HG02759 (cell line): ENCODE data around the gene SSTR1.

Source experiments
- ATAC-seq: cut with Tn5 transposase; IDR thresholded peaks from one replicate; pipeline ENCODE4 v1.9.1; 2021; ENCODE audit warnings: mild to moderate bottlenecking, moderate library complexity; ENCODE audit not compliant: unreplicated experiment

Gene SSTR1

DNA sequence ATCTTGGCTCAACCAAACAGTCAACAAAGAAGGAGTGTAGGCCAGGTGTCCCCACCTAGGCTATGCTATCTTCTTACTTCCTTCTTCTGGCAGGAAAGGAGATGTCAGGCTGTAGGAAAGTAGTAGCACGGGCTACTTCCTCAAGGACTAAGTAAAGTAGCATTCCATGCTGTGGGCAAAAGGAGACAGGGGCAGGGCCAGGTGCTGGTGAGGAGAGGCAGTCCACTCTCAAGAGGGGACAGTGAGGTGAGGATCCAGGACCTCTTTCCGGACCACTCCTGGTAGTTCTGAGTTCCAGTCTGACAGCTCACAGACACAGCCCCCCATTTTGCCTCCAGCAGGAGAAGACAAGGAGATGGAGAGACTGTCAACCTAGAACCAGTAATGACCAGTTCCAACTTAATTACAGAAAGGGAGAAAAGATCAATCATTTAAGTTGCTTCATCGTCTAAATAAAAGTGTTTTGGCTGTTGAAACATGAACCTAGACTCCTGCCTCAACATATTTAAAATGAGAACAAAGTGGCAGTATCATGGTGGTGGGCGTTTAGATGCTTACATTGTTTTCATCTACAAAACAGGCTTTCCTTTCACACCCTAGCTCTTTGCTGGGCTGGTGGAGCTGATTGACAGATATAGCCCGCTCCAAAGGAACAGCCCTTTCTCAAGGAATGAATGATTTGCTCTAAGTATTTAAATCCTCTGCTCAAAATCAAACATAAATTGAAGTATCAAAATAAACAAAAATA is 5.1 kb upstream of the SSTR1 start:
- ATAC-seq, result no peak

DNA sequence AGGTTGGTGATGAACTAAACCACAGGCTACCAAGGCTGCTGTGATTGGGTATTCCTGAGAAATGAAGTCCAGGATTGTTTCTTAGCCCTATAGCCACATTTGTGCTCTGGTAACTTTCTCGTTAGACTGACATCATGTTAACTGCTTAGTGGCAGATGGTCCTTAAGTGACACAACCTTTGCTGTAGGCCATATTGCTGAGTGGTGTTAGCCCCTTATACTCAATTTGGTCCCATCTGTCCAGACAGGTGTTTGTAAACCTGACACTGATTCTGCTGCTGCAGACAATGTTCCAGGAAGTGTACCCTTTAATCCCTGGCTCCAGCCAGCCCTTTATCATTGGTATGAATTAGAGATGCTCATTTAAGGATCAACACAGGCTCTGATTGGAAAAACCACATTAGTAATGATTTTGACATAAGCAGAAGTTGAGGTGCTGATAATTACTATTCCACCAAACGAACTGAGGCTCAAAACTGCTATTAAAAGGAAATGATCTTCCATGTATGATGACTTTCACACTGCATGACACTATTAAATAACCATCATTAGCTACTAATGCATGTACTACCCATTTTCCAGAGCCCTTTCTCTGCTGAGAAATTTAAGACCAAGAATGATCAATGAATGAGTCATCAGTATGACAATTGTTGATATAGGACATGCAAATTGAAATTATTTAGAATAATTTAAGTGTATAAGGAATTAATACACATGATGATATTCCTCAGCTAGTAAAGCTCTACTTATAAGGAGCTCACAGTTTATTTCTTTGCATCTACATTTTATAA is 3.6 kb upstream of the SSTR1 start:
- no peak for ATAC-seq

DNA sequence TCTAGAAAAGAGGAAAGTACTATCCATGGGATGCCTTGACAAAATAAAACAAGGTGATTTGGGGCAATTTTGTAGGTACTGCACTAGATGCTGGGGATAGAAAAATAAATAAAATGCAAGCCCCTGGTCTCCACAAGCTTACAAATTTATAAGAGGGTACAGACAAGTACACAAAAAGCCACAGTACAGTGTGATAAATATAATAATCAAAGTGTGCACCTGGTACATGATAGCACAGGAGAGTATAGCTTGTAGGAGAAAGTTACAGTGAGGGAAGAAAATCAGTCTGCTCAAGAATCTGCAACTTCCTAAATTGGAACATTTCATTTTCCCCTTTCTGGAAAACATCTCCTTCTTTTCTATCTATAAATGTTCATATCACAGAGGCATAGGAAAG is 3.0 kb upstream of the SSTR1 start:
- ATAC-seq, result no peak

DNA sequence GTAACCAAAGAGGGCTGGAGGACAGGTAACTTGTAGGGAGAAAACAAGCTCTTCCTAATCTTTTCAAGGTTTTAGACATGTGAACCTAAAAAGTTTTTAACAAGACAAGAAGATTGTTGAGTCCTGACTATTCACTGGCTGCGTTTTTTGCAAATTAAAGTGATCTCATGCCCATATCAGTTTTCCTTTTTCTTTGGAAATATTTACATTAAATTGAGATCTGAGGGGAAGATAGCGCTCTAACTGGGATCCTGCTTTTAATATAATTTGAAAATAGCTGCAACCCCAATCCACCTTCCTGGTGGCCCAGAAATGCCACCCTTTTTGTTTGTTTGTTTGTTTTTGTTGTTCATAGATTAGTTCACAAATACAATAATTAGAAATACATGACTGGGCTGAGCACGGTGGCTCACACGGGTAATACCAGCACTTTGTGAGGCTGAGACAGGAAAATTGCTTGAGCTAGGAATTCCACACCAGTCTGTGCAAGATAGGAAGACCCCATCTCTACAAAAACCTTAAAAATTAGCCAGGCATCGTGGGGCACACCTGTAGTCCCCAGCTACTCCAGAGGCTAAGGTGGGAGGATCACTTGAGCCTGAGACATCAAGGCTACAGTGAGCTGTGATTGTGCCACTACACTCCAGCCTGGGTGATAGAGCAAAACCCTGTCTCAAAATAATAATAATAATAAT is 2.4 kb upstream of the SSTR1 start:
- no peak for ATAC-seq

DNA sequence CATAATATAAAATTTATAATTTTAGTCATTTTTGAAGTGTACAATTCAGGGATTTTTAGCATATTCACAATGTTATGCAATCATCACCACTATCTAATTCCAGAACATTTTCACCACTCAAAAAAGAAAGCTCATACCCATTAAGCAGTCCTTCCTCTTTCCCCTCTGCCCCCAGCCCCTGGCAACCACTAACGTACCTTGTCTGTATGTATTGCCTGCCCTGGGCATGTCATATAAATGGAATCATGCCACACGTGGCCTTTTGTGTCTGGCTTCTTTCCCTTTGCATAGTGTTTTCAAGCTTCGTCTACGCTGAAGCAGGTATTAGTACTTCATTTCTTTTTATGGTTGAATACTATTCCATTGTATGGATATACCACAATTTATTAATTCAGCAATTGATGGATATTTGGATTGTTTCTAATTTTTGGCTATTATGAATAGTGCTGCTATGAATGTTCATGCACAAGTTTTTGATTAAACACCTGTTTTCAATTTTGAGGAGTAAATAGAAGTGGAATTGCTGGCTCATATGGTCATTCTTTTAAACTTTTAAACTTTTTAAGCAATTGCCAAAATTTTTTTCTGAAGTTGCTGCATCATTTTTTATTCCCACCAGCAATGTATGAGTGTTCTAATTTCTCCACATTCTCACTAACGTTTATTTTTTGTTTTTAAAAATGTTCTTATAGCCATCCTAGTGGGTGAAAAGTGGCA is 1.6 kb upstream of the SSTR1 start:
- ATAC-seq, result no peak

DNA sequence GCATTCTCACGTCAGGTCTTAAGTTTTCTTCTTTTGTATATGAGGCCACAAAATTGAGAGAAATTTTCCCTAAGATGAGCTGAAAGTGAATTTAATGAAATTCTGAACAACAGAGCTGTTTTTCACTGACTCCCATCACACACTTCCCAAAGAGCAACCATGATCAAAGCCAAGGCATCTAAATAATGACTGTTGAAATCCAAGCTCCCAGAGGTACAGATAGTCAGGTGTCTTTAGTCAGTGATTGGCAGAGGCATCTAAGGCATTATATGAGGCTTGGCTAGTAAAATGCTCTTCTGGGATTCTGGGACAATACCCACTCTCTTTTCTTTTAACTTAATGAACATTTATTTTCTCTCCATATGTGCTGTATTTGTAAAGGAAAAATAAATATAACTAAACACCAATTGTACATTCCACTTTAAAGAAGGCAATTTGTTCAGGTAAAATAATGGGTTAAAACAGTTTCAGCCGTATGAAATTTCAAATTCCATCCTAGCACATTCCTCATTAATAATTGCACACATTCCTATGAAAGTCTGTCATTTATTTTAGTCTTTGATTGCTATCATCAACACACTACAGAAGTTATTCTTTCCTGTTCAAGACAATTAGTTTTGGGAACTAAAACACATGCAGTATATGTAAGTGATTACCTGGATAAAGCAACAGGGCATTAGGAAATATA is 871 bp upstream of the SSTR1 start:
- no peak for ATAC-seq

DNA sequence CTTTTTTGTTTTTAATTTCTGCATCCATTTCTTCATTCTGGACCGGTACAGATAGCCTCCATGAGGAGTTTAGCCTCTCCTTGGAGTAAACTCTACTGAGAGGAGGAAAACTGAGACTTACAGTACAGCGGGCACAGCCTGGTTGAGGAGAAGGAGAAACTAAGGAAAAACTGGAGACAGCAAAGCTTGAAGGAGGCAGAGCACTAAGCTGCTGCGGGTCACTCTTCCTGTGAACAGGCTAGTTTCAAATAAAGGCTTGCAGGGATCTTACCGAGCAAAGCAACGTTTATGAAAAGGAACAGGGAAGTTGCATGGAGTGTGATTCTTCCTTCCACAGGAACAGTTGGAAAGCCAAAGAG is 348 bp upstream of the SSTR1 start:
- no peak for ATAC-seq

DNA sequence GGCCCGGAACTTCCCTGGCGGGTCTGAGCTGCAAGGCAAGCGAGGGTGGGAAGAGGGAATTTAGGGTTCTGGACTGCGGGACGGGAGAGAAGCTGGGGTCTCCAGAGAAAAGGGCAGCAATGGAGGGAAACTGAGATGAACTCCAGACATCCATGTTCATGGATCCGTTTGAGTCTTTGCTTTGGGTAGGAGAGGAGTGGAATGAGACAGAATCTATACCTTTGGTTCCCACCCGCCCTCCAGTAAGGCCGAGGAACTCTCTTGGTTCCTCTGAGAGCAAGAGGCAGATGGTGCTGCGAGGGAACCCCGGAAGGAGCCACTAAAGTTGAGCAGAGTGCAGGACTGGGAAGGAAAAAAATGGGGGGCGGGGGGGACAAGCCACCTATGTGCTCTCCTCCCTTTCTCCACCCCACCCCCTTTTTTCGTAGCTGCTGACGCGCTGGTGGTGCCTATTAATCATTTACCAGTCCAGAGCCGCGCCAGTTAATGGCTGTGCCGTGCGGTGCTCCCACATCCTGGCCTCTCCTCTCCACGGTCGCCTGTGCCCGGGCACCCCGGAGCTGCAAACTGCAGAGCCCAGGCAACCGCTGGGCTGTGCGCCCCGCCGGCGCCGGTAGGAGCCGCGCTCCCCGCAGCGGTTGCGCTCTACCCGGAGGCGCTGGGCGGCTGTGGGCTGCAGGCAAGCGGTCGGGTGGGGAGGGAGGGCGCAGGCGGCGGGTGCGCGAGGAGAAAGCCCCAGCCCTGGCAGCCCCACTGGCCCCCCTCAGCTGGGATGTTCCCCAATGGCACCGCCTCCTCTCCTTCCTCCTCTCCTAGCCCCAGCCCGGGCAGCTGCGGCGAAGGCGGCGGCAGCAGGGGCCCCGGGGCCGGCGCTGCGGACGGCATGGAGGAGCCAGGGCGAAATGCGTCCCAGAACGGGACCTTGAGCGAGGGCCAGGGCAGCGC is 1.2 kb downstream of the SSTR1 start:
- ATAC-seq, result no peak

DNA sequence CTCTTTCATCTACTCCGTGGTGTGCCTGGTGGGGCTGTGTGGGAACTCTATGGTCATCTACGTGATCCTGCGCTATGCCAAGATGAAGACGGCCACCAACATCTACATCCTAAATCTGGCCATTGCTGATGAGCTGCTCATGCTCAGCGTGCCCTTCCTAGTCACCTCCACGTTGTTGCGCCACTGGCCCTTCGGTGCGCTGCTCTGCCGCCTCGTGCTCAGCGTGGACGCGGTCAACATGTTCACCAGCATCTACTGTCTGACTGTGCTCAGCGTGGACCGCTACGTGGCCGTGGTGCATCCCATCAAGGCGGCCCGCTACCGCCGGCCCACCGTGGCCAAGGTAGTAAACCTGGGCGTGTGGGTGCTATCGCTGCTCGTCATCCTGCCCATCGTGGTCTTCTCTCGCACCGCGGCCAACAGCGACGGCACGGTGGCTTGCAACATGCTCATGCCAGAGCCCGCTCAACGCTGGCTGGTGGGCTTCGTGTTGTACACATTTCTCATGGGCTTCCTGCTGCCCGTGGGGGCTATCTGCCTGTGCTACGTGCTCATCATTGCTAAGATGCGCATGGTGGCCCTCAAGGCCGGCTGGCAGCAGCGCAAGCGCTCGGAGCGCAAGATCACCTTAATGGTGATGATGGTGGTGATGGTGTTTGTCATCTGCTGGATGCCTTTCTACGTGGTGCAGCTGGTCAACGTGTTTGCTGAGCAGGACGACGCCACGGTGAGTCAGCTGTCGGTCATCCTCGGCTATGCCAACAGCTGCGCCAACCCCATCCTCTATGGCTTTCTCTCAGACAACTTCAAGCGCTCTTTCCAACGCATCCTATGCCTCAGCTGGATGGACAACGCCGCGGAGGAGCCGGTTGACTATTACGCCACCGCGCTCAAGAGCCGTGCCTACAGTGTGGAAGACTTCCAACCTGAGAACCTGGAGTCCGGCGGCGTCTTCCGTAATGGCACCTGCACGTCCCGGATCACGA is 2.2 kb downstream of the SSTR1 start:
- no peak for ATAC-seq

DNA sequence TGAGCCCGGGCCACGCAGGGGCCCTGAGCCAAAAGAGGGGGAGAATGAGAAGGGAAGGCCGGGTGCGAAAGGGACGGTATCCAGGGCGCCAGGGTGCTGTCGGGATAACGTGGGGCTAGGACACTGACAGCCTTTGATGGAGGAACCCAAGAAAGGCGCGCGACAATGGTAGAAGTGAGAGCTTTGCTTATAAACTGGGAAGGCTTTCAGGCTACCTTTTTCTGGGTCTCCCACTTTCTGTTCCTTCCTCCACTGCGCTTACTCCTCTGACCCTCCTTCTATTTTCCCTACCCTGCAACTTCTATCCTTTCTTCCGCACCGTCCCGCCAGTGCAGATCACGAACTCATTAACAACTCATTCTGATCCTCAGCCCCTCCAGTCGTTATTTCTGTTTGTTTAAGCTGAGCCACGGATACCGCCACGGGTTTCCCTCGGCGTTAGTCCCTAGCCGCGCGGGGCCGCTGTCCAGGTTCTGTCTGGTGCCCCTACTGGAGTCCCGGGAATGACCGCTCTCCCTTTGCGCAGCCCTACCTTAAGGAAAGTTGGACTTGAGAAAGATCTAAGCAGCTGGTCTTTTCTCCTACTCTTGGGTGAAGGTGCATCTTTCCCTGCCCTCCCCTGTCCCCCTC is 3.0 kb downstream of the SSTR1 start:
- no peak for ATAC-seq

DNA sequence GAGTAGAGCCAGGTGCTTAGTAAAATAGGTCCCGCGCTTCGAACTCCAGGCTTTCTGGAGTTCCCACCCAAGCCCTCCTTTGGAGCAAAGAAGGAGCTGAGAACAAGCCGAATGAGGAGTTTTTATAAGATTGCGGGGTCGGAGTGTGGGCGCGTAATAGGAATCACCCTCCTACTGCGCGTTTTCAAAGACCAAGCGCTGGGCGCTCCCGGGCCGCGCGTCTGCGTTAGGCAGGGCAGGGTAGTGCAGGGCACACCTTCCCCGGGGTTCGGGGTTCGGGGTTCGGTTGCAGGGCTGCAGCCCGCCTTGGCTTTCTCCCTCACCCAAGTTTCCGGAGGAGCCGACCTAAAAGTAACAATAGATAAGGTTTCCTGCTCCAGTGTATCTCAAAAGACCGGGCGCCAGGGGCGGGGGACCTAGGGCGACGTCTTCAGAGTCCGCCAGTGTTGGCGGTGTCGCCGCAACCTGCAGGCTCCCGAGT is 3.6 kb downstream of the SSTR1 start:
- ATAC-seq, result no peak

DNA sequence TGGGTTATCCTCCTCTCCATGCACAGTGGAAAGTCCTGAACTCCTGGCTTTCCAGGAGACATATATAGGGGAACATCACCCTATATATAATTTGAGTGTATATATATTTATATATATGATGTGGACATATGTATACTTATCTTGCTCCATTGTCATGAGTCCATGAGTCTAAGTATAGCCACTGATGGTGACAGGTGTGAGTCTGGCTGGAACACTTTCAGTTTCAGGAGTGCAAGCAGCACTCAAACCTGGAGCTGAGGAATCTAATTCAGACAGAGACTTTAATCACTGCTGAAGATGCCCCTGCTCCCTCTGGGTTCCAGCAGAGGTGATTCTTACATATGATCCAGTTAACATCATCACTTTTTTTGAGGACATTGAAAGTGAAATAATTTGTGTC is 4.4 kb downstream of the SSTR1 start:
- no peak for ATAC-seq

DNA sequence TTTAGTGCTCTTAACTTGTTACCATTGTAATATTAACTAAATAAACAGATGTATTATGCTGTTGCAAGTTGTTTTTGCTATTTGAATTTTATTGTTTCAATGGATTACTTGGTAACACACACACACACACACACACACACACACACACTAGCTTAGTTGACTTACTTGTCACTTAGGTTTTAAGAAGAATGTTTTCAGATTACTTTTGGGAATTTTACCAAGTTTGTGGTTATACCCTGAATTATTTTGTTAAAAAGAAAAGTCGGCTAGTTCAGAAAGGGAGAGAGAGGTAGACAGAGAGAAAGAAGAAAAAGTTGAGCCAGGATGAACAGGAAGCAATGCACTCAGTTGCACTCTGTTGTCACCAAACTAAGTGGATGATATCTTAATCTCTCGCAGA is 5.3 kb downstream of the SSTR1 start:
- no peak for ATAC-seq

DNA sequence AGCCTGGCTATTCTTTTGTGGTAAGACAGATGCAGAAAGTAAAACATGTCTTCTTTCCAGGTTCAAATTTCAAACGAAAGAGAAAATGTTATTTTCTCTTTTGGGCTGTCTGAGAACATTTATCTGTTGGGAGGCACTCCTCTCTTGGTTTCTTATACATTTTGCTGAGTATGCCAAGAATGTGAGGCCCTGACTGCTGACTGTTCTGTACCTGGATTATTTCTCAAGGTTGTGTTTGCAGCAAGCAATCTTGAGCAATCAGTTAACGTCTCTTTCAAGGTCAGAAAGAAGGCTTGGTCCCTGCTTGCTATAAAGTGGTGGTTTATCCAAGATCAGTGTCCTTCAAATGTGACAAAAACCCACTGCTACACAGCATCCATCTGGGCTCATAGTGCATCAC is 9.8 kb downstream of the SSTR1 start:
- ATAC-seq, result no peak

DNA sequence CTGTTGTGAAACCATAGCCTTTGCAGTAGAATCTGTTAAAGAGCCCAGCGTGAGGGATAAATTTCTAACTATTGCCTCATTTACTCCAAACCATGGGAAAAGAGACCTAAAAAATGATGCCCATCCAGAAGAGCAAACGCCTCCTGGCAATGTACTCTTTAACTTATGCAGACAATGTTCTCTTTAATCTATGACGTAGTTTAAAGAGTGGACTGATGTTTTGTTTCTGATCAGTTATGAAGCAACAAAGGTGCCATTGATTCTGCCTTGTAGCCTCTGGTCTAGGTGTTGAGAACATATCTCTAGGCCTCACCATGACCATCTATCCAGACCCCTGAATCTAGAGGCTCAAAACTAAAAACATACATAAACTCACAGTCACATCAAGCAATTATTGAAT is 13.4 kb downstream of the SSTR1 start:
- no peak for ATAC-seq

DNA sequence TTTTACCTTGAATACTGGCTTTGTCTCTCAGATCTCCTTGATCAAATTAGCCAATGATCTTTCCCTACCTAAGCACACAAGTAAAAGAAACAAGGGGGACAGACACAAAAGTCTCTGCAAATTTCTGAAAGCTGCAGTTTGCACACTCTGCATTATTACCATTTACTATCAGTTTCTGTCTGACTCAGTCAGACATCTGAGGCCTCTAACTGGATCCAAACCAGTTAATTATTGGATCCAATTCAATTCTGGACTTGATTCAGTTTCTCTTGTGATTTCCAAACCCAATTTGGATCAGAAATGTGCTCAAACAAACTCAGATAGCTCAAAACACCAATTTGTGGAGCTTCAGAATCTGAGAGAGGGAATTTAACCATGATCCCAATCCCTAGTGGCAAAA is 16.6 kb downstream of the SSTR1 start:
- no peak for ATAC-seq

DNA sequence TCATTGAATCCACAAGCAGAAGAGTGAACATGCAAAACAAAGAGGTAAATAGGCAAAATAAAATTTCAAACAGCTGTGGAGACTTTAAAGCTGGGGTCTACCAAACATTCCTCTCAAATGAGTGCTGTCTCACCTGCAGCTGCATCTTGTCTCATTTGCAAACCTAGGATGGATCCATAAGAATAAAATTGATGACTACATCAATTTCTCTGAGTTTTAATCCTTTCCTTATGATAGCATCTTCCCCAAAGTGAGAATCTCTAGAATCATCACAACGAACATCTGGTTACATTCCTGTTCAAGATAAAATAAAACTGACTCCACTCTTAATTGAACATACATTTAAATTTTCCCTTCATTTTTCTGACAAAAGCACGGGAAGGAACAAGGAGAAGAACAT is 18.2 kb downstream of the SSTR1 start:
- ATAC-seq, result no peak

DNA sequence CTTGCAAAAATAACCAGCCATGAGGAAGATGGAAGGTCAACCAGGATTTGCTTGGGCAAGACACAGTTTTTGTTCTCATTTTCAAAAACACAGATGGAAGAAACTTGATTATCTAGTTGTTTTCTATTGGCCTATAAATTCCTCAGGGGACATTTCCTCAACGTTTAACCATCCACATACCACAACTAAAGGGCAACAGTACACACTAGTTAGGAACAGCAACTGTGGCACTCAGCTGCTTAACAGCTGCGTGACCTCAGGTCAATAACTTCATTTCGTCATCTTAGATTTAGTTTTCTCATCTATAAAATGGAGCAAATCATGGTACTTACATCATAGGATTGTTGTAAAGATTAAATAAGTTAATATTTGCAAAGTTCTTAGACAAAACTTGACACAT is 18.7 kb downstream of the SSTR1 start:
- no peak for ATAC-seq
